GM12892 (cell line): ENCODE measurements around the gene MX2.

Experiments used
- POLR2A ChIP-seq: IDR thresholded peaks from 2 replicates; pipeline ENCODE4 v1.6.1; 2011; ENCODE audit warnings: low read depth, low read length, control low read depth
- POLR2AphosphoS5 ChIP-seq: IDR thresholded peaks from 2 replicates; pipeline ENCODE4 v1.6.1; 2011; ENCODE audit warnings: low read depth, low read length, control low read depth
- TAF1 ChIP-seq: IDR thresholded peaks from 2 replicates; pipeline ENCODE4 v1.6.1; 2011; ENCODE audit warnings: low read depth, mild to moderate bottlenecking, control low read depth, low read length, borderline replicate concordance

DNA sequence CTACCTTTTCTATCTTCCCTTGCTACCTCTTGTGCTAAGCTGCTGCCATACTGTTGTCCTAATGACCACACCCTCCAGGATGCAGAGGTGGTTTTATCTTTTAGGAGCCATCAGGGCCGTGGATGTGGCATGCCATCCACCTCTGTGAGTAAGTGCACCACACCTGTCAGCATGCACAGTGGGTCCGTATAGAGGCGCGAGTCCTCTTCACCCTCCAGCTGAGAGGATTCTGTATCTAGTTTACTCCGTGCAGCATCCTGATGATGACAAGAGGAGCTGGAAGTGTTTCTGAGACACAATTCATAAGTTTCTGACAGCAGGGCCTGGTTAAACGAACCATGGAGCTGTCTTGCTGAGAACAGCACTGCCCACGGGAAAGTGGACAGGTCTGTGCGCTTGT, 34.1 kb upstream of the MX2 start:
- no peak for TF ChIP-seq POLR2A
- no peak for TF ChIP-seq POLR2AphosphoS5
- TF ChIP-seq TAF1: no peak
